NCI-H128 (cell line): ENCODE measurements around the gene ARF6.

Source experiments
- DNase-seq: peaks from one replicate; lab custom pipeline; 2025; ENCODE audit not compliant: unreplicated experiment; lab: John Stamatoyannopoulos, UW

Gene ARF6

GRCh38 chr14:49939884-49940510 lies 47.1 kb downstream of the ARF6 start:
- DNase-seq, result no peak

DNA sequence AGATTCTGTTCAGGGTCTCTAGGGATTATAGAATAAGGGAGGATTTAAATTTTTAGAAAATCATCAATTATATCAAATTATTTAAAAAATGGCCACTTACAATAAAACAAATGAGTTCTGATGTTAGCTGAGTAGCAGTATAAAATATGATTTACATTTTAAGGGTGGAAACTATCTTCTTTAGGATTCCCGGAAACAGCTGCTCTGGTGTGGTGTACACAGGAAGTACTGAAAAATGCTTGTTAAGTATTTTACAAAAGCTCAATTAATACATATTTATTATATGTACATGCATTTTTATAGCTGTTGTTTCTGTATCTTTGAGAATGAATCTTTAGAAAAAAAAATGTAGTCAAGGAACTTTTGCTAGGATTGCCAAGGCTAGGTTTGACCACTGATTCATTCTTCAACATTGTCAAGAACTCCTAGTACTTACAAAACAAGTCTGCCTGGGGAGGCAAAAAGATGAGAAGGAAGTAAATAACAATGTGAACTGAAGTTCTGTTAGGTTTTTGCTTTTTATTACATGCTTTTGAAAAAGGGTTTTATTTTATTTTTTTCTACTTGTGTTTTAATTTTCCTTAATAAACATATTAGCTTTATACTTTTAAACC lies 48.0 kb downstream of the ARF6 start:
- no peak for DNase-seq

GRCh38 chr14:49942090-49942489 lies 49.2 kb downstream of the ARF6 start:
- no peak for DNase-seq

- DNase-seq, result no peak
These were observed 51.6 kb downstream of the ARF6 start for GRCh38 chr14:49944501-49944900.

- DNase-seq, result no peak
These were observed 52.8 kb downstream of the ARF6 start for GRCh38 chr14:49945448-49946319.
